BLaER1 (cell line): ENCODE data around the gene UBE2C.
A peak's percentile ranks its signal among the peaks of the same experiment; 100 is the strongest.
"Not testable (repeated sequence)": the region's sequence is repeated elsewhere in the genome, so short reads cannot be mapped to it uniquely, and the experiment has no call there.

ENCODE experiments used
- H3K27ac ChIP-seq: shearing (Covaris generic); formaldehyde crosslinking; 2 replicates; pipeline ENCODE4 v1.8.1; 2022
- H3K27me3 ChIP-seq: shearing (Covaris generic); formaldehyde crosslinking; 2 replicates; pipeline ENCODE4 v1.8.1; 2022
- H3K36me3 ChIP-seq: shearing (Covaris generic); formaldehyde crosslinking; 2 replicates; pipeline ENCODE4 v1.8.1; 2022
- H3K4me1 ChIP-seq: shearing (Covaris generic); formaldehyde crosslinking; 2 replicates; pipeline ENCODE4 v1.8.1; 2022
- H3K4me2 ChIP-seq: shearing (Covaris generic); formaldehyde crosslinking; 2 replicates; pipeline ENCODE4 v1.8.1; 2022
- H3K4me3 ChIP-seq: shearing (Covaris generic); formaldehyde crosslinking; 2 replicates; pipeline ENCODE4 v1.8.1; 2022
- H3K9ac ChIP-seq: shearing (Covaris generic); formaldehyde crosslinking; 2 replicates; pipeline ENCODE4 v1.8.1; 2022
- H3K9me3 ChIP-seq: shearing (Covaris generic); formaldehyde crosslinking; 2 replicates; pipeline ENCODE4 v1.8.1; 2022
- H4K20me1 ChIP-seq: shearing (Covaris generic); formaldehyde crosslinking; 2 replicates; pipeline ENCODE4 v1.8.1; 2022
- Cebpa-rat ChIP-seq: shearing (Covaris generic); IDR thresholded peaks from 2 replicates; pipeline ENCODE4 v1.8.1; 2022

Gene UBE2C

GRCh38 chr20:45779011-45779915, 33.2 kb upstream of the UBE2C start:
- Histone ChIP-seq H3K27me3 (no peaks in the 10 kb centered on the region), H3K9me3 (no peaks in the 10 kb centered on the region), H4K20me1 (no peaks in the 10 kb centered on the region), H3K9ac (no peak overlapping the region), H3K27ac (no peak overlapping the region), H3K4me1 (peaks cover 21% of the 10 kb centered on the region), H3K36me3 (no peaks in the 10 kb centered on the region), H3K4me3 (no peak overlapping the region), H3K4me2 (no peak overlapping the region)
- no peak for TF ChIP-seq Cebpa-rat

- Histone ChIP-seq H4K20me1 (no peaks in the 10 kb centered on the region), H3K36me3 (no peaks in the 10 kb centered on the region), H3K4me3 (no peak overlapping the region), H3K4me2 (no peak overlapping the region), H3K27ac (no peak overlapping the region), H3K27me3 (no peaks in the 10 kb centered on the region), H3K9ac (no peak overlapping the region), H3K9me3 (no peaks in the 10 kb centered on the region), H3K4me1 (peaks cover 28% of the 10 kb centered on the region)
- no peak for TF ChIP-seq Cebpa-rat
Observed at GRCh38 chr20:45780159-45780558, 32.3 kb upstream of the UBE2C start.

GRCh38 chr20:45781391-45781931, 31.0 kb upstream of the UBE2C start:
- Histone ChIP-seq H3K36me3 (no peaks in the 10 kb centered on the region), H3K4me3 (no peak overlapping the region), H3K9me3 (no peaks in the 10 kb centered on the region), H3K4me1 (peaks cover 28% of the 10 kb centered on the region), H3K4me2 (no peak overlapping the region), H4K20me1 (no peaks in the 10 kb centered on the region), H3K27me3 (no peaks in the 10 kb centered on the region), H3K27ac (no peak overlapping the region), H3K9ac (no peak overlapping the region)
- TF ChIP-seq Cebpa-rat, result no peak

GRCh38 chr20:45782890-45783289, 29.6 kb upstream of the UBE2C start:
- H3K4me3 ChIP-seq, result no peak overlapping the region
- H3K9ac ChIP-seq, result no peak overlapping the region
- no peaks in the 10 kb centered on the region for H3K36me3 ChIP-seq
- no peaks in the 10 kb centered on the region for H4K20me1 ChIP-seq
- H3K4me1 ChIP-seq, result peaks cover 28% of the 10 kb centered on the region
- H3K27ac ChIP-seq, result no peak overlapping the region
- H3K27me3 ChIP-seq, result no peaks in the 10 kb centered on the region
- peak overlapping the region; percentile 17; the same call in 1 of the 2 replicates for H3K4me2 ChIP-seq
- no peaks in the 10 kb centered on the region for H3K9me3 ChIP-seq
- no peak for TF ChIP-seq Cebpa-rat

- H3K4me2 ChIP-seq, result no peak overlapping the region
- H3K27me3 ChIP-seq, result no peaks in the 10 kb centered on the region
- H3K9me3 ChIP-seq, result no peaks in the 10 kb centered on the region
- H3K9ac ChIP-seq, result no peak overlapping the region
- H3K4me3 ChIP-seq, result no peak overlapping the region
- no peak overlapping the region for H3K27ac ChIP-seq
- H3K36me3 ChIP-seq, result no peaks in the 10 kb centered on the region
- TF ChIP-seq Cebpa-rat, result no peak
- H4K20me1 ChIP-seq, result no peaks in the 10 kb centered on the region
- H3K4me1 ChIP-seq, result peaks cover 28% of the 10 kb centered on the region
Observed at GRCh38 chr20:45783656-45784294, 28.7 kb upstream of the UBE2C start.

- no peak overlapping the region for H3K27ac ChIP-seq
- peaks cover 26% of the 10 kb centered on the region for H3K4me1 ChIP-seq
- no peaks in the 10 kb centered on the region for H3K27me3 ChIP-seq
- H3K36me3 ChIP-seq, result 0 out of 2 replicates have a peak, but pooled peaks cover 2% of the 10 kb centered on the region
- H3K4me2 ChIP-seq, result no peak overlapping the region
- TF ChIP-seq Cebpa-rat, result no peak
- H4K20me1 ChIP-seq, result no peaks in the 10 kb centered on the region
- no peak overlapping the region for H3K4me3 ChIP-seq
- H3K9ac ChIP-seq, result no peak overlapping the region
- no peaks in the 10 kb centered on the region for H3K9me3 ChIP-seq
Observed at GRCh38 chr20:45788351-45788750, 24.1 kb upstream of the UBE2C start.

GRCh38 chr20:45792317-45793118, 19.9 kb upstream of the UBE2C start:
- Histone ChIP-seq H3K27me3 (no peaks in the 10 kb centered on the region), H3K9ac (peak overlapping the region; percentile 88), H4K20me1 (no peaks in the 10 kb centered on the region), H3K9me3 (no peaks in the 10 kb centered on the region), H3K4me3 (peak overlapping the region; percentile 90), H3K27ac (peak overlapping the region; percentile 85), H3K4me2 (peak overlapping the region; percentile 91), H3K4me1 (peaks cover 13% of the 10 kb centered on the region), H3K36me3 (peaks cover 38% of the 10 kb centered on the region)
- TF ChIP-seq Cebpa-rat, result no peak

- Histone ChIP-seq H3K4me2 (no peak overlapping the region), H3K9ac (no peak overlapping the region), H3K4me1 (peaks cover 13% of the 10 kb centered on the region), H3K4me3 (no peak overlapping the region), H3K27ac (no peak overlapping the region), H3K27me3 (no peaks in the 10 kb centered on the region), H3K9me3 (no peaks in the 10 kb centered on the region), H3K36me3 (peaks cover 47% of the 10 kb centered on the region), H4K20me1 (no peaks in the 10 kb centered on the region)
- no peak for TF ChIP-seq Cebpa-rat
Observed at GRCh38 chr20:45796337-45797065, 15.9 kb upstream of the UBE2C start.

- H3K4me3 ChIP-seq, H3K27me3 ChIP-seq, H3K4me2 ChIP-seq, H3K27ac ChIP-seq, H4K20me1 ChIP-seq, H3K9me3 ChIP-seq, H3K9ac ChIP-seq: not testable (repeated sequence)
- Histone ChIP-seq H3K36me3 (peaks cover 57% of the 10 kb centered on the region), H3K4me1 (peaks cover 10% of the 10 kb centered on the region)
Observed at GRCh38 chr20:45797510-45797909, 14.9 kb upstream of the UBE2C start.

- H3K4me3 ChIP-seq, H3K9me3 ChIP-seq, H3K27me3 ChIP-seq, H4K20me1 ChIP-seq, H3K4me1 ChIP-seq, H3K9ac ChIP-seq, H3K27ac ChIP-seq, H3K4me2 ChIP-seq: not testable (repeated sequence)
- H3K36me3 ChIP-seq, result peaks cover 62% of the 10 kb centered on the region
Observed at GRCh38 chr20:45797955-45798354, 14.5 kb upstream of the UBE2C start.
